K562 (cell line): Measurements from ENCODE around the gene TRERF1. TPM values are rescaled to one million over a fixed set of nuclear protein-coding genes. Genes with fewer than 3 reads are reported as not detected.

Experiments used
- ATAC-seq: fragments of 200-7000 bp; cut with Tn5 transposase; 3 replicates; pipeline ENCODE4 v1.9.1; 2020; ENCODE audit warnings: moderate library complexity
- BruUV-seq: library from RNA; stranded (reverse); fragments of 400-500 nt; replicated peaks from 2 replicates; lab custom pipeline; 2021; lab: Mats Ljungman, UMichigan
- CTCF ChIA-PET: fragments of 300-600 bp; formaldehyde crosslinking; extraction: SDS; loops from one replicate; lab custom pipeline; 2021; ENCODE audit warnings: low intra/inter-chr PET ratio; lab: Yijun Ruan, JAX
- POLR2A ChIA-PET: fragments of 300-600, 350-650 bp; sonication (Branson Sonifier 250); formaldehyde crosslinking; extraction: SDS; loops from one replicate; lab custom pipeline; 2021; ENCODE audit warnings: antibody characterized with exemption, inconsistent platforms; lab: Yijun Ruan, JAX
- DNase-seq, 4 experiments: peaks; one replicate each; pipeline versions ENCODE4 v3.0.0 to v3.0.0-alpha.2; 2011 to 2018; ENCODE audit warnings: low spot score in 3 of 4, mixed read lengths in 3 of 4; ENCODE audit errors: extremely low read depth in 1 of 4
- FAIRE-seq: peaks from 2 replicates; lab custom pipeline; 2011; peaks lifted over from hg19 to GRCh38; lab: Jason Lieb, UNC
- H2AFZ ChIP-seq: 2 replicates; pipeline ENCODE4 v1.6.0; 2011; ENCODE audit warnings: low read depth, low read length, control low read depth, inconsistent platforms
- H3K27ac ChIP-seq: fragments of 200-600 bp; 3 replicates; pipeline ENCODE4 v1.8.0; 2011; ENCODE audit warnings: low read depth, mild to moderate bottlenecking, control low read depth, inconsistent platforms, low read length, moderate library complexity, mixed read lengths; ENCODE audit errors: extremely low read depth
- H3K27me3 ChIP-seq, 2 experiments: fragments of 300-600 bp in 1 of 2; 2 replicates in 1 of 2; 3 replicates in 1 of 2; pipeline versions ENCODE4 v1.6.0 to v1.8.0; 2011; ENCODE audit warnings: inconsistent platforms in 2 of 2, low read length in 2 of 2, mild to moderate bottlenecking in 1 of 2, mixed read lengths in 1 of 2, moderate library complexity in 1 of 2; ENCODE audit not compliant: control insufficient read depth in 2 of 2, insufficient read depth in 2 of 2
- H3K36me3 ChIP-seq: fragments of 300-600 bp; 3 replicates; pipeline ENCODE4 v1.8.0; 2011; ENCODE audit warnings: mild to moderate bottlenecking, low read length, inconsistent platforms; ENCODE audit not compliant: control insufficient read depth, insufficient read depth
- H3K4me1 ChIP-seq, 2 experiments: fragments of 200-600 bp in 1 of 2; replicated peaks in 1 of 2; 2 replicates in 1 of 2; 3 replicates in 1 of 2; pipeline versions ENCODE4 v1.5.1 to v1.8.0; 2011; ENCODE audit warnings: inconsistent platforms in 2 of 2, low read length in 2 of 2, mild to moderate bottlenecking in 1 of 2, mixed read lengths in 1 of 2, moderate library complexity in 1 of 2; ENCODE audit not compliant: control insufficient read depth in 2 of 2, insufficient read depth in 2 of 2
- H3K4me2 ChIP-seq: 2 replicates; pipeline ENCODE4 v1.6.1; 2011; ENCODE audit warnings: low read length, control low read depth, inconsistent platforms, mixed read lengths; ENCODE audit not compliant: insufficient read depth
- H3K4me3 ChIP-seq: fragments of 200-600 bp; sonication (generic), shearing (Covaris generic); 2 replicates; pipeline ENCODE4 v1.5.1; 2016; ENCODE audit warnings: control low read depth, inconsistent platforms
- H3K79me2 ChIP-seq: fragments of 200-600 bp; 3 replicates; pipeline ENCODE4 v1.8.0; 2011; ENCODE audit warnings: low read length, inconsistent platforms; ENCODE audit not compliant: control insufficient read depth, insufficient read depth
- H3K9ac ChIP-seq, 2 experiments: 2 replicates each; pipeline versions ENCODE4 v1.6.0 to v1.6.1; 2011; ENCODE audit warnings: low read depth in 2 of 2, low read length in 2 of 2, control low read depth in 1 of 2, inconsistent platforms in 1 of 2, mild to moderate bottlenecking in 1 of 2, mixed read lengths in 1 of 2; ENCODE audit not compliant: insufficient read depth in 1 of 2
- H3K9me1 ChIP-seq: one replicate; pipeline ENCODE4 v1.6.0; 2011; ENCODE audit warnings: inconsistent platforms, mild to moderate bottlenecking, low read length, moderate library complexity; ENCODE audit not compliant: control insufficient read depth, insufficient read depth
- H3K9me3 ChIP-seq: replicated peaks from 2 replicates; pipeline ENCODE4 v1.5.1; 2011; ENCODE audit warnings: low read depth, low read length, inconsistent platforms; ENCODE audit not compliant: control insufficient read depth, insufficient read depth
- H4K20me1 ChIP-seq: replicated peaks from 2 replicates; pipeline ENCODE4 v1.6.1; 2011; ENCODE audit warnings: low read length, inconsistent platforms, mixed read lengths; ENCODE audit not compliant: control insufficient read depth, insufficient read depth
- HLTF ChIP-seq: fragments of 450-650 bp; IDR thresholded peaks from 2 replicates; pipeline ENCODE4 v1.6.1; 2016
- HOMEZ ChIP-seq: fragments of 250-450 bp; sonication (Bioruptor Pico); IDR thresholded peaks from 2 replicates; pipeline ENCODE4 v1.4.0; 2020; ENCODE audit warnings: mild to moderate bottlenecking, moderate library complexity
- MYNN ChIP-seq, 2 experiments: sonication (generic); formaldehyde crosslinking in 1 of 2; IDR thresholded peaks; 2 replicates each; pipeline versions ENCODE4 v1.5.0 to v1.6.1; 2016 to 2020; ENCODE audit warnings: antibody characterized with exemption in 1 of 2, missing genetic modification reagents in 1 of 2
- NELFE ChIP-seq: IDR thresholded peaks from 2 replicates; pipeline ENCODE4 v1.6.1; 2011; ENCODE audit warnings: mild to moderate bottlenecking; ENCODE audit not compliant: insufficient read depth, insufficient read length
- NR2C1 ChIP-seq, 2 experiments: fragments of 450-650 bp; IDR thresholded peaks; 2 replicates each; pipeline ENCODE4 v1.6.1; 2017; ENCODE audit warnings: mild to moderate bottlenecking in 2 of 2, antibody characterized with exemption in 1 of 2, inconsistent platforms in 1 of 2, missing compliant biosample characterization in 1 of 2, missing genetic modification characterization in 1 of 2
- NR2C2 ChIP-seq, 2 experiments: fragments of 200-800 bp in 1 of 2; sonication (Bioruptor generic) in 1 of 2; sonication (generic) in 1 of 2; formaldehyde crosslinking in 1 of 2; IDR thresholded peaks; 2 replicates each; pipeline versions ENCODE4 v1.6.1 to v1.8.0; 2016 to 2022; ENCODE audit warnings: mild to moderate bottlenecking in 1 of 2, missing compliant biosample characterization in 1 of 2, missing genetic modification characterization in 1 of 2, missing genetic modification reagents in 1 of 2
- POLR2AphosphoS5 ChIP-seq: IDR thresholded peaks from 2 replicates; pipeline ENCODE4 v1.6.1; 2011; ENCODE audit warnings: mild to moderate bottlenecking, low read depth, low read length, moderate library complexity; ENCODE audit not compliant: control insufficient read depth, insufficient read depth
- POLR3A ChIP-seq: IDR thresholded peaks from 2 replicates; pipeline ENCODE4 v1.6.1; 2011; ENCODE audit warnings: borderline replicate concordance, mild to moderate bottlenecking, moderate library complexity; ENCODE audit not compliant: insufficient read length, insufficient read depth; ENCODE audit errors: extremely low read depth
- SMARCA4 ChIP-seq: fragments of 450-650 bp; IDR thresholded peaks from 2 replicates; pipeline ENCODE4 v1.6.1; 2016
- SMARCB1 ChIP-seq: IDR thresholded peaks from 2 replicates; pipeline ENCODE4 v1.6.1; 2011; ENCODE audit warnings: improper control_type of control experiment, low read depth; ENCODE audit not compliant: insufficient read length
- TAF9B ChIP-seq: fragments of 450-650 bp; IDR thresholded peaks from 2 replicates; pipeline ENCODE4 v1.6.1; 2018; ENCODE audit warnings: mild to moderate bottlenecking; ENCODE audit not compliant: partially characterized antibody
- ZNF212 ChIP-seq: fragments of 450-650 bp; formaldehyde crosslinking; IDR thresholded peaks from 2 replicates; pipeline ENCODE4 v1.4.0; 2020; ENCODE audit warnings: mild to moderate bottlenecking
- WGBS: fragments of 100-300 bp; shearing (Covaris generic); methylation state at CpG from one replicate; pipeline ENCODE4 v1.1.6; 2016; ENCODE audit warnings: low coverage, mixed read lengths; ENCODE audit not compliant: insufficient coverage; ENCODE audit errors: missing lambda C conversion rate; 5-methylcytosine and 5-hydroxymethylcytosine counted together
- in situ Hi-C: fragments of 300-500 bp; cut with MboI; formaldehyde crosslinking; loops from 4 replicates; pipeline ENCODE4 v1.15.0; 2018; ENCODE audit warnings: inconsistent platforms, mixed read lengths
- intact Hi-C: fragments of 100-400 bp; cut with micrococcal nuclease; formaldehyde crosslinking; loops from 2 replicates; pipeline ENCODE4 v1.14.2; 2022
- polyA plus RNA-seq, 8 experiments: library from polyadenylated mRNA; depleted of rRNA in 4 of 8; stranded (reverse) in 5 of 8; unstranded in 3 of 8; fragments of >200 nt; fragmentation: Nextera tagmentation in 2 of 8; fragmentation: Illumina TruSeq in 1 of 8; extraction: Ambion mirVana in 2 of 8; extraction: Trizol in 1 of 8; gene quantifications; 2 replicates each; pipeline versions ENCODE4 v1.2.1 to v1.2.3, GENCODE V29; 2011 to 2014; ENCODE audit warnings: inconsistent platforms in 1 of 8, missing spikeins in 1 of 8
- total RNA-seq, 7 experiments: library from RNA; depleted of rRNA in 6 of 7; stranded (reverse); fragments of >200 nt in 6 of 7; fragmentation: Illumina TruSeq in 2 of 7; extraction: Trizol in 2 of 7; gene quantifications; 2 replicates each; pipeline versions ENCODE4 v1.2.1 to v1.2.3, GENCODE V29; 2011 to 2021; ENCODE audit warnings: low replicate concordance in 1 of 7

The TRERF1 gene
- total and polyA plus RNA-seq, 9 of the 15 experiments (the other 6 are each of a cell fraction or from before 2014, with no cell fraction given): 0.04 to 0.20 (median 0.07) TPM; not detected in 3

DNA sequence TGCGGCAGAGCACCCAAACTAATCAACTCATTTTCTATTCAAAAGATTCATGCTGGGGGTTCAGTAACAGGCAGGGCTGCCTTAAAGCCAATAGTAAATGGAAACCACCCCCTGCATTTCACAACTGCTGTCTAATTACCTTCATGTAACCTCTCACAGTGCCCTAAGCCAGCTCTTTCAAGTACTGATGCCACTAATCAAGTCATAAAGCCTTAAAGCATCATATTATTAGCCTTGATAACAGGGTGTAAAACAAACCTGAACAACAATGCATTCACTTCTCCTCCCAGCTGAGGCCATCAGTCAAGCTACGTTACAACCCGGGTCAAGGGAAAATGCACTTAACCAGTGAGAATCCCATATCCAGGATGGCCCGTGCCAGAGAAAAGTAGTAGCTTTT, 33.0 kb downstream of the TRERF1 start:
- H2AFZ ChIP-seq: no peak overlapping the region
- BruUV-seq: no TSS peak
- no peak overlapping the region for H3K4me2 ChIP-seq
- POLR2A ChIA-PET: interaction anchor here (0.6 kb wide), 1 partner anchor 147 kb away, joined by 3 read pairs; no protein-coding TSS in a partner anchor
- no peaks in the 10 kb centered on the region for H3K9me3 ChIP-seq
- FAIRE-seq (no peak), ATAC-seq (no peak), DNase-seq (no peak)
- TF ChIP-seq POLR3A (no peak), NELFE (no peak), NR2C1 (IDR thresholded peaks at IDR 0.05) (no peak), NR2C1 (tag; IDR thresholded peaks at IDR 0.05) (no peak), HLTF (no peak), MYNN (IDR thresholded peaks at IDR 0.05) (no peak), MYNN (CRISPR knock-in tag; IDR thresholded peaks at IDR 0.05) (no peak), HOMEZ (CRISPR knock-in tag) (no peak), SMARCB1 (no peak), NR2C2 (CRISPR knock-in tag; IDR thresholded peaks at IDR 0.05) (no peak), NR2C2 (tag; IDR thresholded peaks at IDR 0.05) (no peak), POLR2AphosphoS5 (no peak), SMARCA4 (no peak), ZNF212 (CRISPR knock-in tag) (no peak), TAF9B (no peak)
- H4K20me1 ChIP-seq: no peaks in the 10 kb centered on the region
- intact Hi-C loops (no loop called here), in situ Hi-C loops (no loop called here)
- no peaks in the 10 kb centered on the region for H3K79me2 ChIP-seq
- H3K27me3 ChIP-seq: peaks cover 18 to 33% of the 10 kb centered on the region in 2 experiments
- H3K4me3 ChIP-seq: no peak overlapping the region
- CTCF ChIA-PET: no interaction called here
- H3K9ac ChIP-seq: no peak overlapping the region
- WGBS: 6% methylated on average over 4 of the region's 4 CpGs
- H3K27ac ChIP-seq: no peak overlapping the region
- no peaks in the 10 kb centered on the region for H3K36me3 ChIP-seq
- H3K9me1 ChIP-seq: no peaks in the 10 kb centered on the region
- no peaks in the 10 kb centered on the region for H3K4me1 ChIP-seq
